Mononuclear cell (primary cell): ENCODE measurements around the gene HEATR9. TPM values are rescaled to one million over a fixed set of nuclear protein-coding genes. Genes with fewer than 3 reads are reported as not detected.
"Not testable (repeated sequence)": the region's sequence is repeated elsewhere in the genome, so short reads cannot be mapped to it uniquely, and the experiment has no call there.

Source experiments
- H3K27me3 ChIP-seq: 2 replicates; pipeline ENCODE4 v1.6.0; 2011; ENCODE audit warnings: low read length, control low read depth; ENCODE audit not compliant: insufficient read depth
- H3K4me1 ChIP-seq: 2 replicates; pipeline ENCODE4 v1.5.1; 2011; ENCODE audit warnings: mild to moderate bottlenecking, low read length, control low read depth; ENCODE audit not compliant: insufficient read depth
- H3K4me3 ChIP-seq: 2 replicates; pipeline ENCODE4 v1.5.1; 2011; ENCODE audit warnings: mild to moderate bottlenecking, low read length, moderate library complexity
- H3K9me3 ChIP-seq: 2 replicates; pipeline ENCODE4 v1.5.1; 2011; ENCODE audit warnings: low read depth, mild to moderate bottlenecking, control low read depth, low read length
- total RNA-seq: library from RNA; depleted of rRNA; stranded (reverse); fragments of >200 nt; gene quantifications from one replicate; pipeline ENCODE4 v1.2.3, GENCODE V29; 2012

Gene HEATR9
- total RNA-seq, 1 donor = 0.63 TPM

GRCh38 chr17:35900280-35900679 lies 31.6 kb upstream of the HEATR9 start:
- peaks cover 65% of the 10 kb centered on the region for H3K4me1 ChIP-seq
- H3K27me3 ChIP-seq = no peaks in the 10 kb centered on the region
- H3K4me3 ChIP-seq = no peak overlapping the region
- no peaks in the 10 kb centered on the region for H3K9me3 ChIP-seq

- Histone ChIP-seq H3K9me3 (no peaks in the 10 kb centered on the region), H3K4me3 (no peak overlapping the region), H3K27me3 (no peaks in the 10 kb centered on the region), H3K4me1 (peaks cover 73% of the 10 kb centered on the region)
Observed at GRCh38 chr17:35898283-35899070, 29.8 kb upstream of the HEATR9 start.

GRCh38 chr17:35897772-35898171 lies 29.1 kb upstream of the HEATR9 start:
- peaks cover 79% of the 10 kb centered on the region for H3K4me1 ChIP-seq
- H3K4me3 ChIP-seq, H3K9me3 ChIP-seq, H3K27me3 ChIP-seq: not testable (repeated sequence)

- Histone ChIP-seq H3K27me3 (no peaks in the 10 kb centered on the region), H3K9me3 (no peaks in the 10 kb centered on the region), H3K4me1 (peaks cover 86% of the 10 kb centered on the region), H3K4me3 (no peak overlapping the region)
Observed at GRCh38 chr17:35895636-35896587, 27.2 kb upstream of the HEATR9 start.

GRCh38 chr17:35894206-35894605 lies 25.5 kb upstream of the HEATR9 start:
- Histone ChIP-seq H3K27me3 (no peaks in the 10 kb centered on the region), H3K9me3 (no peaks in the 10 kb centered on the region), H3K4me1 (peaks cover 84% of the 10 kb centered on the region), H3K4me3 (no peak overlapping the region)

- Histone ChIP-seq H3K27me3 (no peaks in the 10 kb centered on the region), H3K4me3 (no peak overlapping the region), H3K9me3 (no peaks in the 10 kb centered on the region), H3K4me1 (peaks cover 80% of the 10 kb centered on the region)
Observed at GRCh38 chr17:35893751-35894150, 25.1 kb upstream of the HEATR9 start.

GRCh38 chr17:35892091-35893035 lies 23.7 kb upstream of the HEATR9 start:
- no peaks in the 10 kb centered on the region for H3K27me3 ChIP-seq
- H3K4me1 ChIP-seq = peaks cover 66% of the 10 kb centered on the region
- no peaks in the 10 kb centered on the region for H3K9me3 ChIP-seq
- no peak overlapping the region for H3K4me3 ChIP-seq

- Histone ChIP-seq H3K9me3 (no peaks in the 10 kb centered on the region), H3K4me3 (no peak overlapping the region), H3K4me1 (peaks cover 55% of the 10 kb centered on the region), H3K27me3 (no peaks in the 10 kb centered on the region)
Observed at GRCh38 chr17:35891269-35891668, 22.6 kb upstream of the HEATR9 start.

- peaks cover 50% of the 10 kb centered on the region for H3K4me1 ChIP-seq
- H3K4me3 ChIP-seq = no peak overlapping the region
- H3K27me3 ChIP-seq = no peaks in the 10 kb centered on the region
- H3K9me3 ChIP-seq = no peaks in the 10 kb centered on the region
Observed at GRCh38 chr17:35890774-35891155, 22.1 kb upstream of the HEATR9 start.

- H3K4me3 ChIP-seq = no peak overlapping the region
- H3K4me1 ChIP-seq = peaks cover 43% of the 10 kb centered on the region
- no peaks in the 10 kb centered on the region for H3K27me3 ChIP-seq
- H3K9me3 ChIP-seq = no peaks in the 10 kb centered on the region
Observed at GRCh38 chr17:35889818-35890773, 21.4 kb upstream of the HEATR9 start.

GRCh38 chr17:35889241-35889640 lies 20.6 kb upstream of the HEATR9 start:
- peaks cover 41% of the 10 kb centered on the region for H3K4me1 ChIP-seq
- no peak overlapping the region for H3K4me3 ChIP-seq
- H3K27me3 ChIP-seq = no peaks in the 10 kb centered on the region
- no peaks in the 10 kb centered on the region for H3K9me3 ChIP-seq

- peaks cover 10% of the 10 kb centered on the region for H3K4me1 ChIP-seq
- no peaks in the 10 kb centered on the region for H3K27me3 ChIP-seq
- peak within 1 kb of the TSS; percentile 38 for H3K4me3 ChIP-seq
- H3K9me3 ChIP-seq = no peaks in the 10 kb centered on the region
Observed at GRCh38 chr17:35879773-35880654, 11.3 kb upstream of the HEATR9 start, which contains the start of gene CCL5. TSS of gene CCL5 (minus strand) at chr17:35880360.

GRCh38 chr17:35878361-35878760 lies 9.7 kb upstream of the HEATR9 start:
- Histone ChIP-seq H3K27me3 (no peaks in the 10 kb centered on the region), H3K4me1 (peaks cover 10% of the 10 kb centered on the region), H3K4me3 (peak overlapping the region; percentile 38), H3K9me3 (no peaks in the 10 kb centered on the region)
